Activated T-cell treated with anti-CD3 and anti-CD28 coated beads for 48 hours (primary cell): ENCODE data around the gene MAPK12.
A peak's percentile ranks its signal among the peaks of the same experiment; 100 is the strongest.

Experiments used
- DNase-seq: peaks from one replicate; pipeline ENCODE4 v3.0.0-alpha.2; 2020; ENCODE audit warnings: low read depth

MAPK12 gene

DNA sequence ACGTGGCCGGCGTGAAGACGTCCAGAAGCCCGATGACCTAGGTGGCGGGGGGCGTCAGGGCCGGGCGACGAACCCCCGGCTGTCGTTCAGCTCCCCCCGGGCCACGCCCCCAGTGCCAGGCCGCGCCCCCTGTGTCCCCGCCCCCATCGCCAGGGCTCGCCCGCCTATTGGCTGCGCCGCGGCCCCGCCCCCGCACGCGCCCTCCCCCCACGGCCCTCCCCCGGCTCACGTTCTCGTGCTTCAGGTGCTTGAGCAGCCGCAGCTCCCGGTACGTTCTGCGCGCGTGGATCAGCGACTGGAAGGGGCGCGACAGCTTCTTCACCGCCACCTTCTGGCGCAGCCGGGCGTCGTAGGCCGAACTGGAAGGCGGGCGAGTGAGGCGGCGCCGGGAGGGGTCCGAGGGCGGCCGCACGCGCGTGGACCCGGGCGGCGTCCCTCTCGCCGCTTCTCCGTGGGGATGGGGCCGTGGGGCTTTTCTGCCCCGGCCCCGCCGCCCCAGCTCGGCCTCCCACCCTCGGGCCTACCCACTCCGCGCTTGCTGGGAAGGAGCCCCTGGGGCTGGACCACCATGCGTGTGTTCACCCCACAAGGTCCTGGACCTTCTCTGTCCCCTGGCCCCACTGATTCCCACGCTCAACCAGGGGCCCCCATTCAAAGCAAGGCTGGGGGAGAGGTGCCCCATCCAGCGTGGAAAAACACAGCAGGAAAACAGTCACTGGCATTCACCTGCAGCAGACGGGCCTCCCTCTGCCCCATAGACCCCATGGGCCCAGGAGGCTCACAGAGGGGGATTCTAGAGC lies 6.3 kb upstream of the MAPK12 start:
- DNase-seq = peak; percentile 60

DNA sequence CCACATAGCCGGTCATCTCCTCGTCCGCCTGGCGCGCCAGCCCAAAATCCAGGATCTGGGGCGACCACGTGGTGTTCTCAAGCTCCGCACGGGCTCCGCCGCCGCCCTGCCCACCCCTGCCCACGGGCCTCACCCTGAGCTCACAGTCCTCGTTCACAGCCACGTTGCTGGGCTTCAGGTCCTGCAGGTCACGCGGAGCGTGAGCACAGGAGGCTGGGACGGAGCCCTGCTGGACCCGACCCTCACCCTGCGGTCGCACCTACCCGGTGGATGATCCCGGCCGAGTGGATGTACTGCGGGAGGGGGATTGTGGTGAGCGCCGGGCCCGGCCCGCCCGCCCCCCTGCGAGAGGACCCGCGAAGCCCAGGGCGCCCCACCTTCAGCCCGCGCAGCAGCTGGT lies 5.5 kb upstream of the MAPK12 start:
- no peak for DNase-seq

DNA sequence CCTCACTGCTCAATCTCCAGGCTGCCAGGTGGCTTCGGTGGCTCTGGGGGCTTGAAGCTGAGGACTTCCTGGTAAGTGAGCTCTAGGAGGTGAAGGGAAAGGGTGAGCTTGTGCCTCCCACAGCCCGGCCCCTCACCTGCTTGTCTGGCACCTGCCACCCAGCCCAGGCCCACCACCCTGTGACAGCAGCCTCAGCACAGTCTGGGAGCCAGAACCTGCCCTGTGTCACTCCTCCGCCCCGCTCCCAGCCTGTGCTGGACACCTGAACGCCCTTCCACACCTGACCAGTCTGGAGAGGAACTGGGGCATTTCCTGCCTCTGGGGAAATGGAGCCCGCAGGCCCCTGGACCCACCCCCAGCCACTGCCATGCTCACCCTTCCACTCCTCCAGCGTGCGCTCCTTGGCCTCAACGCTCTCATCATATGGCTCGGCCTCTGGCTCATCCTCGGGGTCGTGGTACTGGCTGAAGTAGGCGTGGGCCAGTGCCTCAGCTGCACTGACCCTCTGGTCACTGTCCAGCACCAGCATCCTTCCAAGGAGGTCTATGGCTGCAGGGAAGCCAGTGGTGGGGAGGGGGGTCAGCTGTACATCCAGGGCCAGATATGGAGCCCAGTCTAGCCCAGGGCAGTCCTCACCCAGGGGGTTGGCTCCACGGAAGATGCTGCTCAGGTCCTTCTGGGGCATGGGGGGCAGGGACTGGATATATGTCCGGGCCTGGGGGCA lies 3.6 kb upstream of the MAPK12 start:
- DNase-seq = no peak

DNA sequence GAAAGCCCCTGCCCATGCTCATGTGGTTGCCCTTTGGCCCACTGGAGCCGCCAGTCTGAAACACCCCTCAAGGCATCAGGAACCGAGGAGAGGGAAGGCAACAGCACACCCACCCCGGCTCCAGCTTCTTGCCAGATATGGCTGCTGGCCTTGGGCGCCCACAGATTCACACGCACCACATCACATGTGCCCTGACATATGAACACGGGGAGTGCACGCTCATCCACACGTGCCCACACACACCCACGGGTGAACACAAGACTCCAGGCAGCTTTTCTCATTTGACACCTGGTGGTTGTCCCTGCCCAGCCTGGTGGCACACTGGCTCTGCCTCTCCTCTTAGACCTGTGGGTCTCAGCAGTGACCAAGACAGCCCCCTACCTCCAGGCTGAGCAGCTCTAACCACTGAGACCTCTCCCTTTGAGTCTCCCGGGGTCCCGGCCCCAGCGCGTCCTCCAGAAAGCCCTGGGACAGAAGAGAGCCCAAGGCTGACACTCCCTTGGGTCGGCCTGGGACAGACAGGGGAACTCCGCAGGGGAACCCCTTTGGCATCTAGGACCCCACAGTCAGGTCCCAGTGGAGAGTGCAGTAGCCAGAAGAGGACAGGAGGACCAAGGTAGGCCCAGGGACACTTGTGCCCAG lies 2.7 kb upstream of the MAPK12 start:
- no peak for DNase-seq

DNA sequence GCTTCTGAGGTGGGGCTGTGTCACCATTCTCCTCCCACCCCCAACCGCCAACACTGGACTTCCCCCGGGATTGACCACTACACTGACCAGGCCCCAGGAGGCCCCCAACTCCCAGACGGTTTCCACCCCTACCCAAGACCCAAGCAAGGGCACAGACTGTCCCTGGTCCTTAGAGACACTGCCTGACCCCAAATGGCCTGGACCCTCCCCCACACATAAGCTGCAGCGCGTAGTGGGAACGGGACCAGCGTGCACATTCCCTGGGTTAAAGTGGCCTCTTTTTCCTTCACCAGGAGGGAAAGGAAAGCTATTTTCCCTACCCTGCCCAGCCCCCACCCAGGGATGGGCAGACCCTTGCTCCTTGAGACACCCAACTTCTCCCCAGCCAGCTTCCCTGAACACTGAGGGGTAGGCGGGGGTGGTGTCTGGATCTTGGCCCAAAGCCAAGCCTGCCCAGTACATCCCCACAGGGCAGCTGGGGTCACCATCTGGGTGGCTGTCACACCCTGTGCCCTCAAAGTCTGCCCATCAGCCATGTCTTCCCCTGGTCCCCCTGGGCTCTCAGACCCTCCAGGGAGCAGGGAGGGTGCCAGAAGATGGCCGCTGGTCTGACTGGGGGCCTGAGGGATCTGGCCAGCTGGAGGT lies 1.6 kb upstream of the MAPK12 start:
- no peak for DNase-seq

DNA sequence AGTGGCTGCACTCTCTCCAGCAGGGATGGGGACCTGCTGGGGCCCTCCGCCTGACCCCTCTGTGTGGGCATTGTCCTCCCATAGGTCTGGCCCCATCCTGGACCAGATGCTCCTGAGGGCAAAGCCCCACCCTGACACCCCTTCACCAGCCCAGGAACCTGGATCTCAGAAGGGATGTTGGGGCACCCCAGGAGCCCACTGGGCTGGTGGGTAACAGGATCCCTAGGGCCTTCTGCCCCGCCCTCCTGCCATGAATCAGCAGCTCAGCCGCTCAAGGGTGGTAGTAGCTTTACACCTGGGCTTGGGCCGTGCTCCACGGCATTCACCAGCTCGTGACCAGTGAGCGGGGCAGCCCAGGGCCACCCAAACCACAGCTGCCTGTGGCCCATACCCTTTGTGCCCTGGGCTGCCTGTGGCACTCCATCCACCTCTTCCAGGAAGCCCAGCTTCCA lies 1.0 kb upstream of the MAPK12 start:
- DNase-seq = no peak

DNA sequence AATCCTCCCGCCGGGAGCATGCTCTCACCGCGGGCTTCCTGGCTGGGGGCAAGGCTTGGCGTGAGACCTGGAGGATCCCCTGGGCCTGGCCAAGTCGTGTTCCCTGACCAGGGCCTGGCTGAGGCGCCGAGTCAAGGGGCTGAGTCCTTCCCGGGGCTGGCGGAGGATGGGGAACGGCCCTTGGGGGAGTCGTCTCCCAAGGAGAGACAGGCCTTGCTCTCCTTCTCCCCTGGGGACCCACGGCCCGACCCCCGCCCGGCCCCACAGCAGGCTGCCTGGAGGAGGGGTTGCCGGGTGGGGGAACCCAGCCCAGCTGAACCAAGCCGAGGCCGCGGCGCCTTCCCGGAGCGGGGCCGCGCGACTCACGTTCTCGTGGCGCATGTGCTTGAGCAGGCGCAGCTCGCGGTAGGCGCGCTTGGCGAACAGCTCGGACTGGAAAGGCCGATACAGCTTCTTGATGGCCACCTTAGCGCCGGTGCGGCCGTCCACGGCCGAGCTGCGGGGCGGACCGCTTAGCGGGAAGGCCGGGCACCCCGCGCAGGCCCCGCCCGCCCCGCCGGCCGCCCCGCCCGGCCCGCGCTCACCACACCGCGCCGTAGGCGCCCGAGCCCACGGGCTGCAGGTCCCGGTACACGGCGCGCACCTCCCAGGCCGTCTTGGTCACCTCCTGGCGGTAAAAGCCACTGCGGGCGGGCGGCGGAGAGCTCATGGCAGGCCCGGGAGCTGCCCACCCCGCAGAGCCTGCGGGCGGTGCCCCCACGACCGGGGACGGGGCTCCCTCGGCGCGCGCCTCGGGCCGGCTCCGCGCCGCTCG lies 475 bp downstream of the MAPK12 start:
- peak; percentile 39 for DNase-seq

DNA sequence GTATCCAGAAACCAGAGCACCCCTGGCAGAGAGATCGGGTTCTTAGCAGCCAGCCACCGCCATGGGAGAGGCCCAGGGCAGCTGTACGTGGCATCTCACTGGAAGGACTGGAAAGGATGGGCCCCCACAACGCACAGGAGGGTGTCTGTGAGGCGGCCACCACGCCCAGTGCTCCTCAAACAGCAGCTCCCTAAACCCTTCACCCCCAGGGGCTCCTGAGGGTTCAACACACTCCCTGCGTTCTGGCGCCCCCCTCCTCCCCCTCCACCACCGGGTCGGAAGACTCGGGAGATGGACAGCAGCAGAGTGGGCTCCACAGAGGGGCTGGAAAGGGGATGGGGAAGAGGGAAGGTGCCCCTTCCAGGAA lies 1.1 kb downstream of the MAPK12 start:
- no peak for DNase-seq

DNA sequence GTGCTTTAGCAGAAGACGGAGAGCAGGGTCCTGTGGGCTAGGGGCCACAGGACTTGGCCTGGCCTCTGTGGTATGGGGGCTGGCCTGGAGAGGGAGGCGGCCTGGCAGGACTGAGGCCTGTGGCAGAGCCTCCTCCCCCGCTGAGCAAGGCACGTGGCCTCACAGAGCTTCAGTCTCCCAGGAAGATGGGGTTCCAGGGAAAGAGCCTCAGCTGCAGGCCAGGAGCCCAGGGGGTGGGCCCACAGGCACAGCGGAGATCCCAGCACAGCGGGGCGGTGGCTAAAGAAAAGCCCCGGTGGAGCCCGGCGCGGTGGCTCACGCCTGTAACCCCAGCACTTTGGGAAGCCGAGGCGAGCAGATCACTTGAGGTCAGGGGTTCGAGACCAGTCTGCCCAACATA lies 2.2 kb downstream of the MAPK12 start:
- DNase-seq = no peak

DNA sequence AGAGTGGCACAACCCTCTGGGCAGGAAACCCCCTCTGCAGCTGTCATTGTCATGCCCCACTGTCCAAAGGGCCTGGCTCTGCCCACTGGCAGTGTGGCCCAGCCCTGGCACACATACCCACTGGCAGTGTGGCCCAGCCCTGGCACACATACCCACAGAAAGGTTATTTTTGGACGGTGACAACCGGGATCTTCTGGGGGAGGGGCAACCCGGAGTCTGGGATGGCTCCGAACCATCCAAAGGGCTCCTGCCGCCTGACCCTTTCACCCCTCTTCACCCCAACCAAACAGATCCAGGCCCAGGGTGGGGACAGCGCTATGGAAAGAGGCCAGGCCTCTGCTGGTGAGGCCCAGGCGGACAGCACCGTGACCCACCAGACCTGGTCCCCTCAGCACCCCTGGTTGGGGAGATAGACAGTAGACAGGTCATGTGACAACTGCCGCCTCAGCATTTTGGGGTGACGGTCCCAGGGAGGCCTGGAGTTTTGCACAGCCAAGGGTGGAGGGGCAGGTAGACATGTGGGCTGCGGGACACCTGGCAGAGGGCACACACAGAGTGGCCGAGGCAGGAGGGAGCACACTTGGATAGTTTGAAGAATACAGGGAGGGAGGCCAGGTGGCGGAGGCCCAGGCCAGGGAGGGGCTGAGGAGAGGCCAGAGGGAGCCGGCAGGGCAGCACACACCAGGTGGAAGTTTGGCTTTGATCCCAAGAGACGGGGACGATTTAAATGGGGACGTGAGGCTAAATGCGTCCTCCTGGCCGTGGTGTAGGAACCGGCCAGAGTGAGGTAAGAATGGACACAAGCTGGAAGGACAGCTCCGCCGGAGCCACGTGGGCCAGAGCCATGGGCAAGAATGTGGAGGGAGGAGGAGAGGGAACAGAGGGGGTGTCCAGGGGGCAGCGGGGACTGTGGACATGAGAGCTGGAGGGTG lies 2.9 kb downstream of the MAPK12 start:
- DNase-seq = no peak

DNA sequence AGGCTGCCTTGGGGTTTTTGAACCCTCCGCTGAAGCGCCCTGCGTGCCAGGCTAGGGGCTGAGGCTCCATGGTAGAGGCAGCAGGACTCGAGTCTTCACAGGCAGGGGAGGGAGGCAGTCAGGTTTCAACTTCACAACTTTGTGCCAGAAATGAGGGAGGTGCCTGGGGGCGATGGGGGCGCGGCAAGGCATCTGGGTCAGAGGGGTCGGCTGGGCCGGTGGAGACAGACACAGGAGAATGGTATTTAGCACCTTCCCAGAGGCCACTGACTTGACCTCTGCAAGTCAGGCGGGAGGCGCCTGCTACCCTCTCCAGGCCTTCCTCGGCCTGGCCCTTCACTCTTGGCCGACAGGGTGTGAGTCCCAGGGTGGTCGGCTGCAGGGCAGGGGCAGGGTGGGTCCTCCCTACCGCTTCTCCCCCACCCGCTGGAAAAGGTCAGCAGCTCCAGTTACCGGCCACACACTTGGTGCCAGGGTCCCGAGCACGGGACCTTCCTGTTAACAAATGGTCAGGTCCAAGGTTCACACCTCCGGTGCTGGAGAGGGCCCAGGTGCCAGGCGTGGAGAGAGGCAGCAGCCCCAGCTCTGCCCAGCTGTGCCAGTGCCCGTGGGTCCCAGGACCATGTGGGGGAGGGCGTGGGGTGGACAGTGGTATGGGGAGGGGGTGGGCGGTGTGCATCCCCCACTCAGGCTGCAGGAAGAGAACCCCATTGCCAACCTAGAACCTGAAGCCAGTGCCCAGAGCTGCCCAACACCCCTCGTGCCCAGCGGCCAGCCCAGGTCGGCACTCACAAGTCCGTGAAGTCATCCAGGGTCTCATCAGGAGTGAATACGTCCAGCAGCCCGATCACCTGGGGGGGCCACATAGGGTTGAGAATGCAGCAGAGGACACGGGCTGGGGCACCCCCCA lies 3.8 kb downstream of the MAPK12 start:
- DNase-seq = no peak

DNA sequence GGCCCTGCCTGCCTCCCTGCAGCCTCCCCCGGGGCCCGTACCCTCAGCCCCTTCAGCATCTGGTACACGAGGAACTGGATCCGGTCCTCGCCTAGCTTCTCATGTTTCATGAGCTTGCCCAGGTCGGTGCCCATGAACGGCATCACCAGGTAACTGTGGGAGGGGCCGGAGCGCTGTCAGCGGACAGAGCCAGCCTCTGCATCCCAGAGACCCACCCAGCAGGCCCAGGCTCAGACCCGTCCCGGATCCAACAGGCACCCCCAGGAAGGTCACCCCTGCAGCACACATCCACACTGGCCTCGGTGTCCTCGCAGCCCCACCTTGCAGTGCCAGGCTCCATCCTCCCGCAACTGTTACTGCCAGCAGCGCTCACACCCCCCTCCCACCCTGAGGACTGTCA lies 4.4 kb downstream of the MAPK12 start:
- no peak for DNase-seq

DNA sequence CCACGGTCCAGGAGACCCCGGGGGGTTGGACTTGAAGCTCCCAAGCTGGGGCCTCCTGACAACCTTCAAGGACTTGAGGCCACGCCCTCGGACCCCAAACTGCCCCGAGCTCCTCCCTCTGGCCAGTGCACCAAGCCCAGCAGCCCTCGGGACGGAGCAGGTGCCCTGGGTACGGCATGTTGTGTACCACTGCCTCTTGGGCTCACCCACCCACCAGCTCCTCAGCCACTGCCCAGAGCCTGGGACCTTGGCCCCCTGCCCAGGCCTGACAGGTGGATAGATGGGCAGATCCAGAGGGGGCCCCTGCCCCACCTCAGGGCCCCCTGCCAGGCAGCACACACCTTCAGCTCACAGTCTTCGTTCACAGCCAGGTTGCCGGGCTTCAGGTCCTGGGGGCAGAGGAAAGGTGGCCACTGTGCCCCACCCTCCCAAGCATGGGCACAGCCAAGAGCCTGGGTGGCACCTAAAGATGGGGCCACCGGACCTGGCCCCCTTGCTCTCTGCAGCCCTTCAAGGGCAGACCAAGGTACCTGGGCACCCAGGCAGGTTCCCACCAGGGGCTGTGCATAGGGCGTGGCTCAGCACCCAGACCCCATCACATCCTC lies 5.1 kb downstream of the MAPK12 start:
- DNase-seq = no peak

DNA sequence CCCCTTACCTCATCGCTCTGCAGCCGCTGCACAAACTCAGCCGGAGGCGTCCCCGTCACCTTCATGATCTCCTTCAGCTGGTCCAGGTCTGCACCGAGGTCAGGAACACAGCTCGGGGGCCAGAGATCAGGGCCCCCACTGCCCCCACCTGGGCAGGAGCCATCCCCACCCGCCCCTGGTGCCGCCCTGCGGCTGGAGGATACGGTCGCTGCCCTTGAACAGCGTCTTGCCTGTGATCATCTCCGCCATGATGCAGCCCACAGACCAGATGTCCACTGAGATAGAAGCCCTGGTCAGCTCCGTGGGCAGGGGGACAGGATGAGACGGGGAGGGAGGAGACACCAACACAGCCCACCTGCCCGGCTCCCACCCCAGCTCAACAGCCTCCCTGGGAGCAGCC lies 5.9 kb downstream of the MAPK12 start:
- DNase-seq = no peak

DNA sequence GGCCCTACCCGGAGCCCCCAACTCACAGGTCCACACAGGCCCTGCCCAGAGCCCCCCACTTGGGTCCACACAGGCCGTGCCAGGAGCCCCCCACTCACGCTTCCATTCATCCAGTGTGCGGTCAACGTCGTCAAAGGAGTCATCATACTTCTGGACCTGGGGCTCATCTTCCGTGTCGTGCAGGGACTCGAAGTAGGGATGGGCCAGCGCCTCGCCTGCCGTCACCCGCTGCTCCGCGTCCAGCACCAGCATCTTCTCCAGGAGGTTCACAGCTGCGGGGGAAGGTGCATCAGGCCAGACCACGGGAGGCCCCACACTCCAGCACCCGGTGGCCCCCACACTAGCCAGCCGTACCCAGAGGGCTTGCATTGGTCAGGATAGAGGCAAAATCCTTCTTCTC lies 6.4 kb downstream of the MAPK12 start:
- no peak for DNase-seq

DNA sequence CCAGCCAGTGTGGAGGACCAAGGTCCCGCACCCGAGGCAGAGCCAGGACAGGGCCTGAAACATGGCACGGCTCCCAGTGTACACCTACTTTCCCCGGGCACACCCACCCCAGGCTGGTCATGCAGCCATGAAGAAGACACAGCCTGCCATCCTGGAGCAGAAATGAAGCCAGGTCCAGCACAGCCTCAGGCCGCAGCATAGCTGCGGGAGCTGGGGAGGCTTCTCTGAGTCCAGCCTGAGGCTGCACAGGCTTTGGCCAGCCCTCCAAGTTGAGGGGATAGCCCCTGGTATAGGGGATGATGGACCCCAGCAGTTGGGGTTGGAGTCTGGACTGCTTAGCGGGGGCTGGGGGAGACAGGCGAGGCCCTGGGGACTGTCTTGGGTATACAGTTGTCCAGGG lies 7.5 kb downstream of the MAPK12 start:
- no peak for DNase-seq

DNA sequence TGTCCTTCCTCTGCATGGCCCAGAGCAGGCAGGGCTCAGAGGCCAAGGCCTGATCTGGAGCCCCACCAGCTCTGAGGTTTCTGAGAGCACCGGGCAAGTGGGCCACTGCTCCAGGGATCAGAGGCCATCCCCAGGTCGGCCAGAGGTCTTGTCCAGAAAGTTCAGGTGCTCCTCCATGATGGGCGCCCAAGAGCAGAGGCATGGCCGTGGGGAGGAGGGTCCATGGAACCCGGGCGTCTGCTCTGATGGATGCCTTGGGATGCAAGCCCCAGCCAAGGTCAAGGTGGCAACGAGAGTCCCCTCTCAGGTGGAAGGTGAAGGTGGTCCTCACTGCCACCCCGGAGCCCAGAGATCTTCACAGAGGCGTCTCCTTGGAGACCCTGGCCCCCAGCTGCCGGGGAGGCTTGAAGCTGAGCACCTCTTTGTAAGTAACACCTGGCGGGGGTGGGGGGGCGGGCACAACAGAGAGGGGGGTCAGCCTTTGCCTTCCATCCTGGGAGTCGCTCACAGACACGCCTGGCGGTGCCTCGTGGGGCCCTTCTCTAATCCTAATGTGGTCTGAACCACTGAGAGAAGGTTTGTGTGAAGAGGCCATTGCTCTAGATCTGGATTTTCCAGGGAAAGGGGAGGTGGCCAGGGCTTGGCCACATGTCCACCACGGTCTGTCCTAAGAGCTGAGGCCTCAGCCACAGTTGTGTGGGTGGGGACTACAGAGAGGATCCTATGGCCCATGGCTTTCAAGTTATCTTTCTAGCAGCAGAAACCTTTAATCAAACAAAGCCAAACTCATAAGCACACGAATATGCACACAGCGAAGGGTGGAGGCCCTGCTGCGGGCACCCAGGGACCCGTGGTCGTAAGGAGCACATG lies 8.2 kb downstream of the MAPK12 start:
- no peak for DNase-seq
